GM18499 (cell line): ENCODE results near the gene COMT.

Source experiments
- ATAC-seq: cut with Tn5 transposase; IDR thresholded peaks from one replicate; pipeline ENCODE4 v1.9.1; 2021; ENCODE audit warnings: moderate number of reproducible peaks; ENCODE audit not compliant: insufficient read depth, unreplicated experiment

The COMT gene

DNA sequence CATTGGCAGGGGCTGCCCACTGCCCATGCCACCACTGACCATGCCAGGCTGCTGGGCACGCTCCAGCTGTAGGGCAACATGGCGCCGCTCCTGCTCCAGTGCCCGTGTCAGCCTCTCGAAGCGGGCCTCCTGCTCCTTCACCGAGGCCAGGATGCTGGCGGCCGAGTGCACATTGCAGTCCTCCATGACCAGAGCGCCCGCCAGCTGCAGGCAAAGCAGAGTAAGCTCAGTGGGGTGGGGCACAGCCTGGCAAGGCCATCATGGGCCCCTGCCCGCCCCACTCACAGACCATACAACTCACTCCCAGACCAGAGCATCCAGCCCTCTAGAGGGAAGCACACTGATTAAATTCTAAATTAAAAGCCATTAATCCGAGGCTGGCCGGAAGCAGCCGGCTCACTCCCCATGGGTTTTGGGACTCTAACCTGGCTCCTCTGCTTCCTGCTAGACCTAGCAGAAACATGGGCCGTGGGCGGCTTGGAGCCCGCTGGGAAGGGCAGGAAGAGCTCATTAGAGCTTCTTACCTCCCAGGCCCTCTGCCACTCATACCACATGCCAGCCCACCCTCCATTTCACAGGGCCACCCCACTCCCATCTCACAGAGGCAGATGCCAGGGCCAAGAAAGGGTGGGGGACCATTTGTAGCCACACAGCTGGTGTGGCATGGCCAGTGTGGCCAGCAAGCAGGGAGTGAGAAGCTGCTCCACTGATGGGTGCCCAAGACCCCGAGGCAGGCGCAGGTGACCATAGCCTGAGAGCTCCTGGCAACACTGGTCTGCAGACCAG is 49.2 kb downstream of the COMT start:
- no peak for ATAC-seq

- no peak for ATAC-seq
Observed at GRCh38 chr22:19991395-19991644, 49.7 kb downstream of the COMT start.

DNA sequence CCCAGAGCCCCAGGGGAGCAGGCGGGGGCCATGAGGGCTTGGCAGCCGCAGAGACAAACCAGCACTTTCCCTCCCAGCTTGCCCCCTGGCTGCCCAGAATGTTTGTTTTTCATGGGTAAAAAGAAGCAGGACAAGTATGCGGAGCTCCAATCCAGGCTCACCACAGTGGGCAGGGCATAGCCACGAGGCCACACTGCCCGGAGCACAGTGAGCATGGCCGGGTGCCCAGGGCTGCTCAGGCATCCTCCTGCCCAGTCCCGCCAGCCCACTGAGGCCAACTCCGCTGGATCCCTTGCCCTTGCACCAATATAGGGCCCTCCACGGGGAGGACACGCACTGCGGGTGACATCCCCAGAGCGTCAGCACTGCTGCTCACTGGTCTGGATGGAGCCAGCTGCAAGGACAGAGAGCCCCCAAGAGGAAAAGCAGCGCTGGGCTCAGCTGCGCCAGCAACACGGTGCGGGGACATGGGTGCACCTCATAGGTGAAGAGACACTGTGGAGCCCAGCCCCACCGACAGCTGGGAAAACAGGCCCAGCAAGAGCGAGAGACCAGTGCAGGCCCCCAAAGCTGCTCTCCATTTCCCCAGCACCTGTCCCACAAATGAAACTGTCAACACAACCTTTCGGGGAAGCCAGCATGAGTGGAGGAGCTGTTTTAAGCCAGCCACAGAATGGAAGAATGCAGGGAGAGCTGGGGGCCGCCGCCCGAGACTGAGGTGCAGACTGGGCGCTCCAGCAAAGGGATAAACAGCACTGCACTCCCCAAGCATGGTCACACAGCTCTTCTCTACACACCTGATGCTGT is 50.3 kb downstream of the COMT start:
- no peak for ATAC-seq

- ATAC-seq, result no peak
Observed at GRCh38 chr22:19992481-19992911, 50.9 kb downstream of the COMT start.

DNA sequence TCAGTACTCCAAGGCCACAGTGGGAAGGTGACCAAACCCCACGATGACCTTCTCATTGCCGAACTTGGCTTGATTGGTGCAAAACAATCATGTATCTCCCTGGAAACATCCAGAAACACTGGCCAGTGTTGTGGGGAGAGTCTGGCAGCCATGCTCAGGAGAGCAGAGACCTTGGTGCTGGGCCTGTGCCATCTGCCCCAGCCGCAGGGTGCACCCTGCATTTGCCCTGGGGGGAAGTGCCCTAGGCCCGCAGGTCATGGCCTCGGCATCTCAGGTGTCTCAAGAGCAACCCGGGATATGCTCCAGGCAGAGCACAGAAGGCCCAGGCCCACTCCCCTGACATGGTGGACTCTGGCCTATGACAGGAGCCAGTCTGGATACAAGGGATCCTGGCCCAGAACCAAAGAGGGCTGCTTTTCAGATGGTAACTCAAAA is 51.4 kb downstream of the COMT start:
- ATAC-seq, result no peak

DNA sequence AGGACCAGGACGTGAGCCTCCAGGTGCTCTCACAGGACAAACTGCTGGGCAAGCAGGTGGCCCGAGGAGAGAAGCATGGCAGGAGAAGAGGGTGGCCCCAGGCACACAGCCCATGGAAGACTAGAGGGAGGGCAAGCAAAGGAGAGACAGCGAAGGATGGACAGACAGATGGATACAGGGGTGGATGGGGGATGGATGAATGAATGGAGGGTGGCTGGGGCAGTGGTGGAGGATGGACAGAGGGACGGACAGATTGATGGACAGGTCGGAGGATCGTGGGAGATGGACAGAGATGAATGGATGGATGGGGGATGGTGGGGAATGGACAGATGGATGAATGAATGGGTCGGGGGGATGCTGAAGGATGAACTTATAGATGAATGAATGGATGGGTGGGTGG is 52.4 kb downstream of the COMT start:
- ATAC-seq, result no peak

DNA sequence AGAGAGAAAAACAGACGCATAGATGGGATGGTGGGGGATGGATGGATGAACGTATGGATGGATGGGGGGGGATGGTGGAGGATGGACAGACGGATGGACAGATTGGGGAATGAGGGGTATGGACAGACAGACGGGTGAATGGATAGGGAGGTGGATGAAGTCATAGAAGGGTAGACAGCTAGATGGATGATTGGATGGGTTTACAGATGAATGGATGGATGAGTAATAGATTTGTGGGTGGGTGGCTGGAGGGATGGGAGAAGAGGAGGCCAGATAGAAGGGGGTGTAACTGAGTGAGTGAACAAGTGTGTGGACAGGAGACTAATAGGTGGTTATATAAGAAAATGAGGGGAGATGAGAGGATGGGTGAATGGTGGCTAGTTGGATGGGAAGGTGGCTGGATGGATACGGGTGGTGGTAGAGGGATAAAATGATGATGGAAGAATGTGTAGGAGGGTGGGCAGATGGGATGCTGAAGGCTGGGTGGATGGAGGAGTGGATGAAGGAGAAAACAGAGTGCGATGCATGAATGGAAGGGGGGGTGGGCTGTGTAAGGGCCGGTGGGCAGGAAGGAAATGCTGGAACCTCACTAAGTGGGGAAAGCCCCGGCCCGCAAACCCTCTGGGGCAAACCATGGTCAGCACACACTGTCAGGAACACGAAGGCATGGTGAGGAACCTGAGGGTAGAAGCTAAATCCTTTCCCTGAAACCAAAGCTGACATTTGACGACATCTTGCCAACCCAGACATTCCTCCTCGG is 53.5 kb downstream of the COMT start:
- no peak for ATAC-seq

DNA sequence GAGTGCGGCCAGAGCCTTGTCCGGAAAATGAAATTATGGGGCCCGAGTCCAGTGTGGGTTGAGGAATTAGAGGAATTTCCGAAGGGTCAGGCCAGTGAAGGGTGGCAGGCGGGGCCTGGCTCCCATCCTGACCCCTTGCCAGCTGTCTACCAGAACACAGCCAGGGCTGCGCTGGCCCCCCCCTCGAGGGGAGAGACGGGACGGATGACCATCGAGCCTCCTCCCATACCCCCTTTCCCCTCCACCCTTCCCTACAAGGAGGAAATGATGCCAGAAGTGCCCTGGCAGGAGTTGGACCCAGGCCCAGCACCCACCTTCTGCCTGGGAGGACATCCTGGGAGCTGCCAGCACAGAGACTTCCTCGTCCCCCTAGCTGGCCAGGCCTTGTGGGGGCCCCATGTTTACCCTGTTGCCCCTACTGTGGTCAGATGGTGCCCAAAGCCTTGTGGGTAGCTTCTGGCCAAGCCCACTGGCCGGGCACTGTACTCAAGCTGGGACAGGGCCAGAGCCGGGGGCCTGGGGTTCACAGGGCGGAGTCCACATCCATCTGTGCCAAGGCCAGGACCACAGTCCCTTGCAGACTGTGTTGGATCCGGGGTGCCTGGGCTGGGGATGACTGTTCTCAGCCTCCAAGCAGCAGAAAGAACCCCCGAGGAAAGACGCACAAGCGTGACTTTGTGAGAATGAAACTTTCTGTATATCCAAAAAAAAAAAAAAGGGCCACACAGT is 54.2 kb downstream of the COMT start:
- ATAC-seq, result no peak

DNA sequence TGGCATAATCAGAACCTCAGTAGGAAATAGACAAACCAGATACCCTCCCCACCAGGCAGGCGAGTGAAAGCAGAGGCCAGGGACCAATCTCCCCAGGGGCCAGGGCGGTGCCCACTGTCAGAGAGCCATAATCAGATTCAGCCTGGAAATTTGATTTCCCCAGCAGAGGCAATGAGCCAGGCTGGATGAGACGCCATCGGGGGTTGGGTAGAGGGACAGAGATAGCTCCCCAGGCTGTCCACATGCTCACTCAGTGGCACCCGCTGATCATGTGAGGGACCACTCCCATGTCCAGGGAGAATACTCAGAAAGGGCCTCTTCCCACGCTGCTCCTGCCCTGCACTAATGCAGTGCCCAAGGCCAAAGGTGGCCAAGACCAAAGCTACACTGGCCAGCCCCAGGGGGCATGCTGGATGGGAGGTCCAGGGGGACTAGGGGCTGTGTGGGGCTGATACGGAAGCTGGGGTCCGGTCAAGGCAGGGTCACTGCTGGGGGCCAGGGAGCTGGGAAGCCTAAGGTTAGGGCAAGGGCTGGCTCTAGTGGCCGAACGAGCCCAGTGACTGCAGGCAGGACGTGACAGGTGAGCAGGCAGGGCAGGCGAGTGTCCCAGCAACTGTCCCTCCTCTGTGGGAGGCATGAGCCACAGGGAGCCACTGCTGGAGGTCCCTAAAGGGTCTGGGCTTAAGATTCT is 55.3 kb downstream of the COMT start:
- no peak for ATAC-seq

DNA sequence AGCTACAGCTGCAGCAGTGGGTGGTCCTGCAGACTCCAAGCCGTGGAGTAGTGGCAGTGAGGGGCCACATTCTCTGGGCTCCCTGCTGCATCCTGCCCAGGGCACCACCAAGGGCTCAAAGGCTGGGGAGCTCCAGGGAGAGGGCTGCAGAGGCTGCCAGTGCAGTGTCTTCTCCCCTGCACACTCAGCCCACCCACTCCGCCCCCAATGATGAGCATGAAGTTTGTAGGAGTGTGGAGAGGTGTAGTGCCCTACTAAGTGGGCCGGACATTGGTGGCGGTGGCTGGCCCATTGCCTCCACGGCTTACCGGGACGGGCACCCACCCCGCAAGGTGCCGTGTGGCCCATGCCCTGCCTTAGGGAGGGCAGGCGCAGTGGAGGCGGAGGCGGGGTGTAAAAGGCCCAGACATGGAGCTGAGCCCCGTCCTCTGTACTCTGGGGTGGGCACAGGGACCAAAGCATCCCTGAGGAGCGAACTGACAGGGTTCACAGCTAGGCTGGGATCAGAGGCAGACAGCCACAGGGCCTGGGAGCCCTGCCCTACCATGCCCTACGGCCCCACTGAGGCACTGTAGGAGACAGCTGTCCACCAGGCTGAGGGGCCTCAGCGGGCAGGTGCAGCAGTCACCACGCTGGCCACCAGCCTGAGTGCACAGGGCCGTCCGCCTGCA is 56.1 kb downstream of the COMT start:
- no peak for ATAC-seq

GRCh38 chr22:19998232-19998951 is 56.8 kb downstream of the COMT start:
- ATAC-seq, result no peak

- ATAC-seq, result no peak
Observed at GRCh38 chr22:19998991-19999820, 57.6 kb downstream of the COMT start.

DNA sequence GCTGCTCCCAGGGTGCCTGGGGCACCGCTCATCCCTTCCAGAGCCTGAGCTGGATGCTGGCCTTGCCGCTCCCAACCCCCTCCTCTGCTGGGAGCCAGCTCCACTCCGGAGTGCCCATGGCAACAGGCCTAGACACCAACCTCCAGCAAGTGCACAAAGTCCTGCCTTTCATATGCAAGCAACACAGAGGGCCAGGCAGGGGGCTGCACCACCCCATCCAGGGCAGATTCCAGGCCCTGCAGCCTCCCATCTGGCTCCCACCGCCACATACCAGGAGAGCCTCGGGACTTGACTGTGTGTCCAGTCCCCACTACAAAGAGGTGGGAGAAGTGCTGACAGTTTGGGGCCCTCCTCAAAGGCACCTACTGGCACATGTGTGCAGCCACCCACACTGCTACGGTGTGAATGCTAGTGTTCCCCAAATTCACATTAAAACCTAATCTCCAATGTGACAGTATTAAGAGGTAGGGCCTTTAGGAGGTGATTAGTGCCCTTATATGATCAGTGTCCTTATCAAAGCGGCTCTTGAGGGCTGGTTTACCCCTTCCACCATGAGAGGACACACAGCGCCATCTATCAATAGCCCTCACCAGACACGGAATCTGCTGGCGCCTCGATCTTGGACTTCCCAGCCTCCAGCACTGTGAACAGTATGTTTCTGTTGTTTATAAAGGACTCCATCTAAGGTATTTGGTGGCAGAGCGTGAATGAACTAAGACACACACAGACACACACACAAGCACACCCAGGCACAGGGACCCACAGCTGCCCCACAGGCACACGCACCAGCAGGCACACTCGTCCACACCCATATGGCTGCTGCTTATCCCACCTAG is 58.9 kb downstream of the COMT start:
- no peak for ATAC-seq

DNA sequence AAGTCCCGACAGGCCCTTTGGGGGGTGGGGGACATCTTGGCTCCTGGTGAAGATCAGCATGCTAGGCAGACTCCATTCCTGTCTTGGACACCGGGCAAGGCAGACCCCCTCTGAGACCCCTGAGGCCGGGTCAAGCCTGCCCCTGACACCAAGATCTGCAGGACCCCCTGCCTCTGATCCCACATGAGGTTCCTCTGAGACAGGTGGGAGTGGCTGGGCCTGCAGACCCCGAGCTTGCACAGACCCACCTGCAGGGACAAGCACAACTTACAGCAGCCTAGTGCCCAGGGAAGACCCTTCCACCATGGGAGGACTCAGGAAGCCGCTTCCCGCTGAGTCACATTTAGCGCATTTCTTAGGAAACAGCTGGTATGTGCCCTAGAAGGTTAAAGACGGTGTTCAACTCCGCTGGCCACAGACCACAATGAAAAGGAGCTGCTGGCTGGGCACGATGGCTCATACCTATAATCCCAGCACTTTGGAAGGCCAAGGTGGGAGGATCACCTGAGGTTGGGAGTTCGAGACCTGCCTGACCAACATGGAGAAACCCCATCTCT is 59.6 kb downstream of the COMT start:
- ATAC-seq, result no peak

- ATAC-seq, result no peak
Observed at GRCh38 chr22:20002128-20002527, 60.6 kb downstream of the COMT start.

GRCh38 chr22:20002636-20003035 is 61.1 kb downstream of the COMT start:
- ATAC-seq, result no peak

- ATAC-seq, result no peak
Observed at GRCh38 chr22:20003304-20003703, 61.7 kb downstream of the COMT start.
